WTC11 (cell line): ENCODE results near the gene EGFR. TPM values are rescaled to one million over a fixed set of nuclear protein-coding genes. Genes with fewer than 3 reads are reported as not detected.

Experiments
- ATAC-seq: fragments of 200-7000 bp; cut with Tn5 transposase; 2 replicates; pipeline ENCODE4 v1.10.0; 2021; ENCODE audit warnings: mild to moderate bottlenecking, moderate library complexity
- CTCF ChIA-PET: fragments of 300-600 bp; sonication (Branson Sonifier 250); formaldehyde crosslinking; loops from one replicate; lab custom pipeline; 2021; ENCODE audit warnings: antibody characterized with exemption; lab: Charles Lee
- POLR2A ChIA-PET: fragments of 350-600 bp; sonication (Branson Sonifier 250); formaldehyde crosslinking; loops from one replicate; lab custom pipeline; 2021; ENCODE audit warnings: antibody characterized with exemption; lab: Charles Lee
- DNase-seq: peaks from one replicate; pipeline ENCODE4 v3.0.0; 2021; ENCODE audit warnings: low spot score
- H3K27ac Mint-ChIP-seq: 2 replicates; pipeline ENCODE4 v1.8.0; 2021; ENCODE audit warnings: mixed read lengths
- H3K27me3 Mint-ChIP-seq: 2 replicates; pipeline ENCODE4 v1.8.0; 2021; ENCODE audit warnings: low read depth, mild to moderate bottlenecking, moderate library complexity, mixed read lengths
- H3K36me3 Mint-ChIP-seq: 2 replicates; pipeline ENCODE4 v1.8.0; 2021; ENCODE audit warnings: mixed read lengths
- H3K4me1 Mint-ChIP-seq: 2 replicates; pipeline ENCODE4 v1.8.0; 2022; ENCODE audit warnings: mixed read lengths
- H3K4me3 Mint-ChIP-seq: 2 replicates; pipeline ENCODE4 v1.8.0; 2021; ENCODE audit warnings: mild to moderate bottlenecking, moderate library complexity, mixed read lengths
- H3K9me3 Mint-ChIP-seq: 2 replicates; pipeline ENCODE4 v1.8.0; 2021; ENCODE audit warnings: mixed read lengths
- ELF4 ChIP-seq: sonication (generic); formaldehyde crosslinking; IDR thresholded peaks from 2 replicates; pipeline ENCODE4 v1.8.1; 2022; ENCODE audit warnings: low read depth, mild to moderate bottlenecking, moderate library complexity, missing genetic modification reagents
- GABPB1 ChIP-seq: sonication (generic); formaldehyde crosslinking; IDR thresholded peaks from 2 replicates; pipeline ENCODE4 v1.8.1; 2023; ENCODE audit warnings: mild to moderate bottlenecking, missing genetic modification reagents
- KAT7 ChIP-seq: sonication (generic); formaldehyde crosslinking; IDR thresholded peaks from 2 replicates; pipeline ENCODE4 v1.8.1; 2023; ENCODE audit warnings: missing genetic modification reagents, mild to moderate bottlenecking, borderline replicate concordance
- MYBL2 ChIP-seq: sonication (generic); formaldehyde crosslinking; IDR thresholded peaks from 2 replicates; pipeline ENCODE4 v1.8.1; 2023; ENCODE audit warnings: mild to moderate bottlenecking, moderate library complexity, missing genetic modification reagents
- OVOL2 ChIP-seq: fragments of 250-450 bp; sonication (Bioruptor Pico); IDR thresholded peaks from 2 replicates; pipeline ENCODE4 v1.9.0; 2021; ENCODE audit warnings: mild to moderate bottlenecking, borderline replicate concordance
- RORB ChIP-seq: fragments of 250-450 bp; sonication (Bioruptor Pico); IDR thresholded peaks from 2 replicates; pipeline ENCODE4 v1.9.0; 2021; ENCODE audit warnings: mild to moderate bottlenecking
- SOX15 ChIP-seq: fragments of 250-450 bp; sonication (Bioruptor Pico); IDR thresholded peaks from 2 replicates; pipeline ENCODE4 v1.9.0; 2021; ENCODE audit warnings: mild to moderate bottlenecking
- TEAD1 ChIP-seq: sonication (generic); formaldehyde crosslinking; IDR thresholded peaks from 2 replicates; pipeline ENCODE4 v1.8.0; 2022; ENCODE audit warnings: mild to moderate bottlenecking, missing genetic modification reagents
- ZBTB21 ChIP-seq: sonication (generic); formaldehyde crosslinking; IDR thresholded peaks from 2 replicates; pipeline ENCODE4 v1.8.1; 2023; ENCODE audit warnings: mild to moderate bottlenecking, missing genetic modification reagents, borderline replicate concordance
- ZNF263 ChIP-seq: sonication (generic); formaldehyde crosslinking; IDR thresholded peaks from 2 replicates; pipeline ENCODE4 v1.8.1; 2022; ENCODE audit warnings: low read depth, mild to moderate bottlenecking, moderate library complexity, missing genetic modification reagents
- ZNF317 ChIP-seq: sonication (generic); formaldehyde crosslinking; IDR thresholded peaks from 2 replicates; pipeline ENCODE4 v1.8.1; 2023; ENCODE audit warnings: low read depth, mild to moderate bottlenecking, moderate library complexity, missing genetic modification reagents, borderline replicate concordance
- total RNA-seq: library from RNA; stranded (reverse); gene quantifications from 3 replicates; pipeline ENCODE4 v1.2.3, GENCODE V29; 2021
- TF ChIP-seq, protein P1 (sequence below): sonication (generic); formaldehyde crosslinking; IDR thresholded peaks from 2 replicates; pipeline ENCODE4 v1.8.1; 2022; ENCODE audit warnings: mild to moderate bottlenecking, missing genetic modification reagents, moderate library complexity, borderline replicate concordance
- TF ChIP-seq, protein P2 (sequence below): sonication (generic); formaldehyde crosslinking; IDR thresholded peaks from 2 replicates; pipeline ENCODE4 v1.8.0; 2023; ENCODE audit warnings: mild to moderate bottlenecking, missing genetic modification reagents
- TF ChIP-seq, protein P3 (sequence below): fragments of 250-450 bp; sonication (Bioruptor Pico); IDR thresholded peaks from 2 replicates; pipeline ENCODE4 v1.9.0; 2021; ENCODE audit warnings: moderate library complexity, mild to moderate bottlenecking, inconsistent platforms, borderline replicate concordance
- TF ChIP-seq, protein P4 (sequence below): fragments of 250-450 bp; sonication (Bioruptor Pico); IDR thresholded peaks from 2 replicates; pipeline ENCODE4 v1.9.0; 2021; ENCODE audit warnings: mild to moderate bottlenecking
- TF ChIP-seq, protein P5 (sequence below): sonication (generic); formaldehyde crosslinking; conservative IDR thresholded peaks from 2 replicates; pipeline ENCODE4 v1.8.1; 2022; ENCODE audit warnings: mild to moderate bottlenecking, missing genetic modification reagents
- TF ChIP-seq, protein P6 (sequence below): sonication (generic); formaldehyde crosslinking; IDR thresholded peaks from 2 replicates; pipeline ENCODE4 v1.8.0; 2023; ENCODE audit warnings: missing genetic modification reagents
- TF ChIP-seq, protein P7 (sequence below): sonication (generic); formaldehyde crosslinking; IDR thresholded peaks from 2 replicates; pipeline ENCODE4 v1.8.1; 2022; ENCODE audit warnings: low read depth, missing genetic modification reagents, borderline replicate concordance

EGFR gene
- total RNA-seq, 1 experiment from 2014 or later: 5.9 TPM

DNA sequence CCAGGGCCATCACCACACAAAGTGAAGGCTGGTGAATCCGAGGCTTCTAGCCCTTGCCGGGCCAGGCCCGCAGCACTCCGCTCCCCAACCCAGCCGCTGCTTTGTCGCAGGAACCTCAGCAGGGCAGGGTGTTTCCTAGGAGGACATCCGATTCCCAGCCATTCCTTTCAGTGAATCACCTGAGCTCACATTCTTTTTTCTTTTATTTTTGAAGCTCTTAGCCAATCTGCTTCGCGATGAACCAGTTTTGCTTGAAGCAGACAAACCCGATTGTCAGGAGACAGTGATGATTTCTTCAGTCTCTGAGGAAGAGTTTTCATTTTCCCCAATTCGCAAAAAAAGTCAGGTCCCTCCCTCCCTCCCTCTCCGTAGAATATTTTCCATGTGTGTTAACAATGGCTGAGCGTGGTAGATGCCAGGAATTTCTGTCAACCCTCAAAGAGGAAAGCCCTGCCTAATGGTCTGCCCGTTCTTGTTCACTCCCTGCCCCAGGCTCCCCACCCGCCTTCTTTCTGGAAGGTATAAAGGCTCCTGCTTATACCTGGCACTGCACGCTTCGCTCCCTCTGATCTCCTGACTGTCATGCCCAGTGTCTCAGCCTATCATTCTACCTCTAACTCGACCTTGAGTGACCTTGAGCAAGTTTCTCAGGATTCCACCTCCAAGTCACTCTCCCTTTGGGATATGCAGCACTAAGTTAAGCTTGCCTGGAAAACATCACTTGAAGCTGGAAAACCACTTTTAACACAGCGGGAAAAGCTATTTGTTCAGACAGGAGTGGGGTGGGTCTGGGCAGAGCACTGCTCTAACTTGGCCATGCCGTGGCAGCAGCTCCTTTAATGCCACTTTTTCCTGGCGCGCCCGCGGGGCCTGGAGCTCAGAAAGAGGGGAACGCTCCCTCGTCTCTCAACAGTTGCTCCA is 35.1 kb downstream of the EGFR start:
- peaks cover 4% of the 10 kb centered on the region; the same call in 1 of the 2 replicates for H3K4me1 Mint-ChIP-seq
- H3K27ac Mint-ChIP-seq: no peak overlapping the region
- ChIA-PET CTCF (no interaction called here), POLR2A (no interaction called here)
- H3K36me3 Mint-ChIP-seq: no peaks in the 10 kb centered on the region
- H3K27me3 Mint-ChIP-seq: no peaks in the 10 kb centered on the region; the same call in 1 of the 2 replicates
- ATAC-seq: peak; percentile 41; the same call in 1 of the 2 replicates
- no peak overlapping the region for H3K4me3 Mint-ChIP-seq
- DNase-seq: no peak
- TF ChIP-seq ELF4 (no peak), OVOL2 (CRISPR knock-in tag) (no peak), ZNF317 (CRISPR knock-in tag) (no peak), SOX15 (CRISPR knock-in tag) (no peak), ZBTB21 (CRISPR knock-in tag) (no peak), GABPB1 (CRISPR knock-in tag) (no peak), MYBL2 (CRISPR knock-in tag) (no peak), KAT7 (CRISPR knock-in tag) (no peak), ZNF263 (CRISPR knock-in tag) (no peak), RORB (CRISPR knock-in tag) (no peak), TEAD1 (CRISPR knock-in tag) (no peak)
- TF ChIP-seq, protein P1, sequence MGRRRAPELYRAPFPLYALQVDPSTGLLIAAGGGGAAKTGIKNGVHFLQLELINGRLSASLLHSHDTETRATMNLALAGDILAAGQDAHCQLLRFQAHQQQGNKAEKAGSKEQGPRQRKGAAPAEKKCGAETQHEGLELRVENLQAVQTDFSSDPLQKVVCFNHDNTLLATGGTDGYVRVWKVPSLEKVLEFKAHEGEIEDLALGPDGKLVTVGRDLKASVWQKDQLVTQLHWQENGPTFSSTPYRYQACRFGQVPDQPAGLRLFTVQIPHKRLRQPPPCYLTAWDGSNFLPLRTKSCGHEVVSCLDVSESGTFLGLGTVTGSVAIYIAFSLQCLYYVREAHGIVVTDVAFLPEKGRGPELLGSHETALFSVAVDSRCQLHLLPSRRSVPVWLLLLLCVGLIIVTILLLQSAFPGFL (CRISPR knock-in tag): no peak
- TF ChIP-seq, protein P2, sequence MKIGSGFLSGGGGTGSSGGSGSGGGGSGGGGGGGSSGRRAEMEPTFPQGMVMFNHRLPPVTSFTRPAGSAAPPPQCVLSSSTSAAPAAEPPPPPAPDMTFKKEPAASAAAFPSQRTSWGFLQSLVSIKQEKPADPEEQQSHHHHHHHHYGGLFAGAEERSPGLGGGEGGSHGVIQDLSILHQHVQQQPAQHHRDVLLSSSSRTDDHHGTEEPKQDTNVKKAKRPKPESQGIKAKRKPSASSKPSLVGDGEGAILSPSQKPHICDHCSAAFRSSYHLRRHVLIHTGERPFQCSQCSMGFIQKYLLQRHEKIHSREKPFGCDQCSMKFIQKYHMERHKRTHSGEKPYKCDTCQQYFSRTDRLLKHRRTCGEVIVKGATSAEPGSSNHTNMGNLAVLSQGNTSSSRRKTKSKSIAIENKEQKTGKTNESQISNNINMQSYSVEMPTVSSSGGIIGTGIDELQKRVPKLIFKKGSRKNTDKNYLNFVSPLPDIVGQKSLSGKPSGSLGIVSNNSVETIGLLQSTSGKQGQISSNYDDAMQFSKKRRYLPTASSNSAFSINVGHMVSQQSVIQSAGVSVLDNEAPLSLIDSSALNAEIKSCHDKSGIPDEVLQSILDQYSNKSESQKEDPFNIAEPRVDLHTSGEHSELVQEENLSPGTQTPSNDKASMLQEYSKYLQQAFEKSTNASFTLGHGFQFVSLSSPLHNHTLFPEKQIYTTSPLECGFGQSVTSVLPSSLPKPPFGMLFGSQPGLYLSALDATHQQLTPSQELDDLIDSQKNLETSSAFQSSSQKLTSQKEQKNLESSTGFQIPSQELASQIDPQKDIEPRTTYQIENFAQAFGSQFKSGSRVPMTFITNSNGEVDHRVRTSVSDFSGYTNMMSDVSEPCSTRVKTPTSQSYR: no peak
- TF ChIP-seq, protein P3, sequence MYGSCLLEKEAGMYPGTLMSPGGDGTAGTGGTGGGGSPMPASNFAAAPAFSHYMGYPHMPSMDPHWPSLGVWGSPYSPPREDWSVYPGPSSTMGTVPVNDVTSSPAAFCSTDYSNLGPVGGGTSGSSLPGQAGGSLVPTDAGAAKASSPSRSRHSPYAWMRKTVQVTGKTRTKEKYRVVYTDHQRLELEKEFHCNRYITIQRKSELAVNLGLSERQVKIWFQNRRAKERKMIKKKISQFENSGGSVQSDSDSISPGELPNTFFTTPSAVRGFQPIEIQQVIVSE (CRISPR knock-in tag): no peak
- TF ChIP-seq, protein P4, sequence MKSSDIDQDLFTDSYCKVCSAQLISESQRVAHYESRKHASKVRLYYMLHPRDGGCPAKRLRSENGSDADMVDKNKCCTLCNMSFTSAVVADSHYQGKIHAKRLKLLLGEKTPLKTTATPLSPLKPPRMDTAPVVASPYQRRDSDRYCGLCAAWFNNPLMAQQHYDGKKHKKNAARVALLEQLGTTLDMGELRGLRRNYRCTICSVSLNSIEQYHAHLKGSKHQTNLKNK: no peak
- TF ChIP-seq, protein P5, sequence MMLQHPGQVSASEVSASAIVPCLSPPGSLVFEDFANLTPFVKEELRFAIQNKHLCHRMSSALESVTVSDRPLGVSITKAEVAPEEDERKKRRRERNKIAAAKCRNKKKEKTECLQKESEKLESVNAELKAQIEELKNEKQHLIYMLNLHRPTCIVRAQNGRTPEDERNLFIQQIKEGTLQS: no peak
- TF ChIP-seq, protein P6, sequence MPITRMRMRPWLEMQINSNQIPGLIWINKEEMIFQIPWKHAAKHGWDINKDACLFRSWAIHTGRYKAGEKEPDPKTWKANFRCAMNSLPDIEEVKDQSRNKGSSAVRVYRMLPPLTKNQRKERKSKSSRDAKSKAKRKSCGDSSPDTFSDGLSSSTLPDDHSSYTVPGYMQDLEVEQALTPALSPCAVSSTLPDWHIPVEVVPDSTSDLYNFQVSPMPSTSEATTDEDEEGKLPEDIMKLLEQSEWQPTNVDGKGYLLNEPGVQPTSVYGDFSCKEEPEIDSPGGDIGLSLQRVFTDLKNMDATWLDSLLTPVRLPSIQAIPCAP: no peak
- TF ChIP-seq, protein P7, sequence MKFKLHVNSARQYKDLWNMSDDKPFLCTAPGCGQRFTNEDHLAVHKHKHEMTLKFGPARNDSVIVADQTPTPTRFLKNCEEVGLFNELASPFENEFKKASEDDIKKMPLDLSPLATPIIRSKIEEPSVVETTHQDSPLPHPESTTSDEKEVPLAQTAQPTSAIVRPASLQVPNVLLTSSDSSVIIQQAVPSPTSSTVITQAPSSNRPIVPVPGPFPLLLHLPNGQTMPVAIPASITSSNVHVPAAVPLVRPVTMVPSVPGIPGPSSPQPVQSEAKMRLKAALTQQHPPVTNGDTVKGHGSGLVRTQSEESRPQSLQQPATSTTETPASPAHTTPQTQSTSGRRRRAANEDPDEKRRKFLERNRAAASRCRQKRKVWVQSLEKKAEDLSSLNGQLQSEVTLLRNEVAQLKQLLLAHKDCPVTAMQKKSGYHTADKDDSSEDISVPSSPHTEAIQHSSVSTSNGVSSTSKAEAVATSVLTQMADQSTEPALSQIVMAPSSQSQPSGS (CRISPR knock-in tag): no peak
- peaks cover 5% of the 10 kb centered on the region for H3K9me3 Mint-ChIP-seq
